IMR-90 (cell line): ENCODE measurements around the gene SLC25A17. TPM values are rescaled to one million over a fixed set of nuclear protein-coding genes. Genes with fewer than 3 reads are reported as not detected.

Experiments used
- ATAC-seq: fragments of 200-7000 bp; cut with Tn5 transposase; 2 replicates; pipeline ENCODE4 v1.9.1; 2020; ENCODE audit warnings: low read depth, mild to moderate bottlenecking, moderate library complexity
- BruUV-seq: library from RNA; stranded (reverse); fragments of 400-500 nt; replicated peaks from 2 replicates; lab custom pipeline; 2021; lab: Mats Ljungman, UMichigan
- CTCF ChIA-PET: fragments of 300-600 bp; formaldehyde crosslinking; extraction: SDS; loops from one replicate; lab custom pipeline; 2021; ENCODE audit warnings: antibody characterized with exemption; lab: Yijun Ruan, JAX
- POLR2A ChIA-PET: fragments of 300-600 bp; sonication (Branson Sonifier 250); formaldehyde crosslinking; loops from one replicate; lab custom pipeline; 2022; ENCODE audit warnings: antibody characterized with exemption; ENCODE audit not compliant: unreplicated experiment; lab: Charles Lee
- DNase-seq: peaks from one replicate; pipeline ENCODE4 v3.0.0; 2013
- H2AFZ ChIP-seq: replicated peaks from 2 replicates; pipeline ENCODE3; 2013; ENCODE audit warnings: low read length, mild to moderate bottlenecking; ENCODE audit not compliant: poor library complexity
- H2AK5ac ChIP-seq: 2 replicates; pipeline ENCODE4 v1.6.1; 2013; ENCODE audit warnings: low read depth, low read length, inconsistent platforms
- H2AK9ac ChIP-seq: replicated peaks from 2 replicates; pipeline ENCODE3; 2013; ENCODE audit warnings: mild to moderate bottlenecking, low read depth, low read length, moderate library complexity; ENCODE audit not compliant: poor library complexity
- H2BK120ac ChIP-seq: 2 replicates; pipeline ENCODE4 v1.6.1; 2013; ENCODE audit warnings: low read depth, low read length, inconsistent platforms
- H2BK15ac ChIP-seq: 3 replicates; pipeline ENCODE4 v1.6.1; 2013; ENCODE audit warnings: low read depth, low read length, inconsistent platforms
- H2BK20ac ChIP-seq: 2 replicates; pipeline ENCODE4 v1.6.1; 2013; ENCODE audit warnings: low read depth, mild to moderate bottlenecking, inconsistent platforms, low read length, moderate library complexity
- H2BK5ac ChIP-seq: 2 replicates; pipeline ENCODE4 v1.6.1; 2013; ENCODE audit warnings: mild to moderate bottlenecking, low read depth, low read length, inconsistent platforms; ENCODE audit not compliant: poor library complexity, severe bottlenecking
- H3K14ac ChIP-seq: replicated peaks from 2 replicates; pipeline ENCODE4 v1.6.1; 2013; ENCODE audit warnings: low read depth, low read length, inconsistent platforms
- H3K18ac ChIP-seq: 2 replicates; pipeline ENCODE4 v1.6.1; 2013; ENCODE audit warnings: low read depth, low read length, control low read depth
- H3K23ac ChIP-seq: 2 replicates; pipeline ENCODE4 v1.6.1; 2013; ENCODE audit warnings: low read depth, low read length, inconsistent platforms
- H3K27ac ChIP-seq: 2 replicates; pipeline ENCODE4 v1.5.1; 2013; ENCODE audit warnings: mild to moderate bottlenecking, control low read depth, low read length; ENCODE audit not compliant: insufficient read depth
- H3K27me3 ChIP-seq: 2 replicates; pipeline ENCODE4 v1.6.1; 2013; ENCODE audit warnings: low read length; ENCODE audit not compliant: control insufficient read depth, insufficient read depth
- H3K36me3 ChIP-seq: 2 replicates; pipeline ENCODE4 v1.6.1; 2013; ENCODE audit warnings: low read length, mixed read lengths; ENCODE audit not compliant: control insufficient read depth, insufficient read depth
- H3K4ac ChIP-seq: 2 replicates; pipeline ENCODE4 v1.6.1; 2013; ENCODE audit warnings: low read depth, low read length, inconsistent platforms
- H3K4me1 ChIP-seq: 2 replicates; pipeline ENCODE4 v1.6.1; 2013; ENCODE audit warnings: low read length, mixed read lengths; ENCODE audit not compliant: control insufficient read depth, insufficient read depth
- H3K4me2 ChIP-seq: 2 replicates; pipeline ENCODE4 v1.6.1; 2013; ENCODE audit warnings: low read depth, mild to moderate bottlenecking, control low read depth, low read length, moderate library complexity
- H3K4me3 ChIP-seq: 2 replicates; pipeline ENCODE4 v1.5.1; 2013; ENCODE audit warnings: low read depth, mild to moderate bottlenecking, control low read depth, low read length, moderate library complexity; ENCODE audit not compliant: insufficient read depth
- H3K56ac ChIP-seq: 2 replicates; pipeline ENCODE4 v1.6.1; 2013; ENCODE audit warnings: low read length, inconsistent platforms; ENCODE audit not compliant: insufficient read depth; ENCODE audit errors: extremely low read depth
- H3K79me1 ChIP-seq, 2 experiments: 2 replicates each; pipeline ENCODE4 v1.6.1; 2013; ENCODE audit warnings: low read length in 2 of 2, inconsistent platforms in 1 of 2, low read depth in 1 of 2
- H3K9ac ChIP-seq: 2 replicates; pipeline ENCODE4 v1.6.1; 2013; ENCODE audit warnings: low read depth, low read length, control low read depth
- H3K9me1 ChIP-seq: 2 replicates; pipeline ENCODE4 v1.6.1; 2013; ENCODE audit warnings: low read length, inconsistent platforms; ENCODE audit not compliant: insufficient read depth
- H3K9me3 ChIP-seq: 2 replicates; pipeline ENCODE4 v1.6.1; 2013; ENCODE audit warnings: low read length; ENCODE audit not compliant: control insufficient read depth, insufficient read depth
- H4K20me1 ChIP-seq: 2 replicates; pipeline ENCODE4 v1.6.1; 2013; ENCODE audit warnings: low read length, inconsistent platforms; ENCODE audit not compliant: insufficient read depth
- H4K5ac ChIP-seq: 2 replicates; pipeline ENCODE4 v1.6.1; 2013; ENCODE audit warnings: mild to moderate bottlenecking, low read depth, low read length, control low read depth
- H4K8ac ChIP-seq, 2 experiments: 2 replicates each; pipeline ENCODE4 v1.6.1; 2013; ENCODE audit warnings: low read depth in 2 of 2, low read length in 2 of 2, control low read depth in 1 of 2, inconsistent platforms in 1 of 2
- H4K91ac ChIP-seq: 2 replicates; pipeline ENCODE4 v1.6.1; 2013; ENCODE audit warnings: low read depth, low read length, inconsistent platforms; ENCODE audit not compliant: insufficient read depth
- BHLHE40 ChIP-seq: fragments of 150-350 bp; IDR thresholded peaks from 2 replicates; pipeline ENCODE4 v1.6.1; 2016; ENCODE audit warnings: mild to moderate bottlenecking, low read depth, low read length
- CEBPB ChIP-seq: IDR thresholded peaks from 2 replicates; pipeline ENCODE4 v1.6.1; 2012; ENCODE audit warnings: low read depth, low read length, improper control_type of control experiment
- ELK1 ChIP-seq: fragments of 150-350 bp; IDR thresholded peaks from 2 replicates; pipeline ENCODE4 v1.6.1; 2016; ENCODE audit warnings: low read depth, mild to moderate bottlenecking, low read length, moderate library complexity, borderline replicate concordance
- FOS ChIP-seq: fragments of 150-350 bp; IDR thresholded peaks from 2 replicates; pipeline ENCODE4 v1.6.1; 2016; ENCODE audit warnings: low read depth, low read length
- MAFK ChIP-seq: IDR thresholded peaks from 2 replicates; pipeline ENCODE4 v1.6.1; 2012; ENCODE audit warnings: low read depth, low read length, improper control_type of control experiment
- MXI1 ChIP-seq: IDR thresholded peaks from 2 replicates; pipeline ENCODE4 v1.6.1; 2012; ENCODE audit warnings: low read depth, mild to moderate bottlenecking, low read length, moderate library complexity, borderline replicate concordance
- RCOR1 ChIP-seq: IDR thresholded peaks from 2 replicates; pipeline ENCODE4 v1.6.1; 2012; ENCODE audit warnings: mild to moderate bottlenecking, low read length, improper control_type of control experiment; ENCODE audit not compliant: insufficient replicate concordance
- WGBS, 2 experiments: methylation state at CpG; one replicate each; pipeline versions ENCODE4 v1.1.5 to v1.1.7; 2013; ENCODE audit warnings: missing lambda C conversion rate in 2 of 2; ENCODE audit not compliant: insufficient read length in 1 of 2; ENCODE audit errors: extremely low coverage in 2 of 2; 5-methylcytosine and 5-hydroxymethylcytosine counted together
- dilution Hi-C: fragments of 300-500 bp; cut with HindIII; formaldehyde crosslinking; loops from one replicate; pipeline ENCODE4 v1.14.3; 2018; ENCODE audit warnings: low sequenced_read_pairs; ENCODE audit not compliant: unreplicated experiment
- in situ Hi-C: fragments of 300-500 bp; cut with MboI; formaldehyde crosslinking; loops from 3 replicates; pipeline ENCODE4 v1.14.3; 2019; ENCODE audit warnings: low sequenced_read_pairs, inconsistent platforms, mixed read lengths
- intact Hi-C: fragments of 100-400 bp; cut with micrococcal nuclease; formaldehyde crosslinking; loops from 2 replicates; pipeline ENCODE4 v1.10.0; 2022
- polyA plus RNA-seq, 3 experiments: library from polyadenylated mRNA; depleted of rRNA; stranded (reverse); fragments of >200 nt; gene quantifications; 2 replicates each; pipeline ENCODE4 v1.2.3, GENCODE V29; 2012; ENCODE audit warnings: low replicate concordance in 1 of 3
- total RNA-seq: library from RNA; depleted of rRNA; stranded (reverse); fragments of >200 nt; gene quantifications from 2 replicates; pipeline ENCODE4 v1.2.3, GENCODE V29; 2012

The SLC25A17 gene
- total and polyA plus RNA-seq, 2 of the 4 experiments (the other 2 are of a cell fraction), result 19.6 to 36.0 TPM

DNA sequence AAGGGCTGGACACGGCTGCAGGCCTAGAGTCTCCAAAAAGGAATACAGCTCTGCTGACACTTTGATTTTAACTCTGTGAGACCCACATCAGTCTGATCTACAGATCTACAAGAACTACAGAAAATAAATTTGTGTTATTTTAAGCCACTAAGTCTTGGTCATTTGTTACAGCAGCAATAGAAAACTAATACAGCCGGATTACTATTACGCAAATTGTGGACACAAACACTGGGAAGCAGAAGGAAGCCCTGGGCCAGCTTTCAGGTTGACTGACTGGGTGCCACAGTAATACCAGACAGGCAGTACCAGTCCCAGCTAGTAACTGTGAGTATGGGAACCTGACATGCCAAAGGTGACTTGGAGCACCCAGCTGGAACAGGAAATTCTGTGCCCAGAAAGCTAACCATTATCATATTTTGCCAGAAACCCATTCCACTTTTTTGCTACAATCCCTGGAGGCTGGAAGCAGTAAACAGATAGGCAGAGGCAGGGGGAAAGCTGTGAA is 13.4 kb downstream of the SLC25A17 start:
- no peak overlapping the region for H4K5ac ChIP-seq
- peaks cover 8% of the 10 kb centered on the region for H3K4me1 ChIP-seq
- no peak overlapping the region for H3K14ac ChIP-seq
- in situ Hi-C loops (no loop called here), dilution Hi-C loops (no loop called here), intact Hi-C loops (no loop called here)
- TF ChIP-seq RCOR1 (no peak), BHLHE40 (no peak), MAFK (no peak), MXI1 (no peak), ELK1 (no peak), CEBPB (no peak), FOS (no peak)
- DNase-seq (no peak), ATAC-seq (no peak)
- no peak overlapping the region for H2AK9ac ChIP-seq
- no peak overlapping the region for H2AFZ ChIP-seq
- no peak overlapping the region for H4K91ac ChIP-seq
- peaks cover 7% of the 10 kb centered on the region; the same call in 1 of the 2 replicates for H3K9me1 ChIP-seq
- no peak overlapping the region for H2BK120ac ChIP-seq
- no peak overlapping the region for H2BK20ac ChIP-seq
- H4K8ac ChIP-seq, result no peak overlapping the region
- H3K4me2 ChIP-seq, result no peak overlapping the region
- no peak overlapping the region for H2BK15ac ChIP-seq
- BruUV-seq, result no TSS peak
- no peak overlapping the region for H3K56ac ChIP-seq
- no peak overlapping the region for H3K4ac ChIP-seq
- POLR2A ChIA-PET, result no interaction called here
- H3K9me3 ChIP-seq, result no peaks in the 10 kb centered on the region
- H3K36me3 ChIP-seq, result peaks cover 2% of the 10 kb centered on the region
- no peak overlapping the region for H2AK5ac ChIP-seq
- no peak overlapping the region for H3K23ac ChIP-seq
- H2BK5ac ChIP-seq, result no peak overlapping the region
- CTCF ChIA-PET, result no interaction called here
- no peaks in the 10 kb centered on the region for H3K27me3 ChIP-seq
- no peak overlapping the region for H3K9ac ChIP-seq
- H3K4me3 ChIP-seq, result no peak overlapping the region
- H4K20me1 ChIP-seq, result 0 out of 2 replicates have a peak, but pooled peaks cover 3% of the 10 kb centered on the region
- no peak overlapping the region for H3K27ac ChIP-seq
- H3K18ac ChIP-seq, result no peak overlapping the region
- 93% methylated on average over 2 of the region's 3 CpGs; no CpG with 5 or more reads in 1 of the 2 experiments for WGBS, 2 experiments
- H3K79me1 ChIP-seq, result peaks cover 21 to 53% of the 10 kb centered on the region in 2 experiments
